Skeletal muscle satellite cell (primary cell): ENCODE measurements around the gene NFKBIB.
"Not testable (repeated sequence)": the region's sequence is repeated elsewhere in the genome, so short reads cannot be mapped to it uniquely, and the experiment has no call there.

Experiments
- H3K27me3 ChIP-seq: 2 replicates; pipeline ENCODE4 v1.7.0; 2013; ENCODE audit warnings: low read length; ENCODE audit not compliant: control insufficient read depth, insufficient read depth
- H3K36me3 ChIP-seq: 2 replicates; pipeline ENCODE4 v1.7.0; 2013; ENCODE audit warnings: mild to moderate bottlenecking, control low read depth, low read length; ENCODE audit not compliant: insufficient read depth
- H3K4me1 ChIP-seq: 2 replicates; pipeline ENCODE4 v1.7.0; 2013; ENCODE audit warnings: low read length; ENCODE audit not compliant: control insufficient read depth, insufficient read depth
- H3K4me2 ChIP-seq: 2 replicates; pipeline ENCODE4 v1.7.0; 2013; ENCODE audit warnings: mild to moderate bottlenecking, low read length
- H3K4me3 ChIP-seq: 2 replicates; pipeline ENCODE4 v1.7.0; 2013; ENCODE audit warnings: low read length
- H3K9ac ChIP-seq: 2 replicates; pipeline ENCODE4 v1.7.0; 2013; ENCODE audit warnings: mild to moderate bottlenecking, low read depth, low read length, moderate library complexity
- H3K9me3 ChIP-seq: replicated peaks from 2 replicates; pipeline ENCODE4 v1.7.0; 2013; ENCODE audit warnings: mild to moderate bottlenecking, control low read depth, low read length

NFKBIB gene

DNA sequence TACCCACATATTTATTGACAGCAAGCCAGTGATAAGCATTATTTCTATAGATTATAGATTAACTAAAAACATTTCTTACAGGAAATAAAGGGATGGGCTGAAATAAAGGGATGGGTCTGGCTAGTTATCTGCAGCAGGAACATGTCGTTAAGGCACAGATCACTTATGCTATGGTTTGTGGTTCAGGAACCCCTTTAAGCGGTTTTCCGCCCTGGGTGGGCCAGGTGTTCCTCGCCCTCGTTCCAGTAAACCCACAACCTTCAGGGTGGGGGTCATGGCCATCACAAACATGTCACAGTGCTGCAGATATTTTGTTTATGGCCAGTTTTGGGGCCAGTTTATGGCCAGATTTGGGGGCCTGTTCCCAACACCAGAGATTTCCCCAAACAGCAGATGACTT, 41.7 kb downstream of the NFKBIB start:
- not testable (repeated sequence) for H3K4me3 ChIP-seq, H3K4me2 ChIP-seq, H3K4me1 ChIP-seq, H3K9ac ChIP-seq, H3K27me3 ChIP-seq, H3K9me3 ChIP-seq
- peaks cover 11% of the 10 kb centered on the region for H3K36me3 ChIP-seq

DNA sequence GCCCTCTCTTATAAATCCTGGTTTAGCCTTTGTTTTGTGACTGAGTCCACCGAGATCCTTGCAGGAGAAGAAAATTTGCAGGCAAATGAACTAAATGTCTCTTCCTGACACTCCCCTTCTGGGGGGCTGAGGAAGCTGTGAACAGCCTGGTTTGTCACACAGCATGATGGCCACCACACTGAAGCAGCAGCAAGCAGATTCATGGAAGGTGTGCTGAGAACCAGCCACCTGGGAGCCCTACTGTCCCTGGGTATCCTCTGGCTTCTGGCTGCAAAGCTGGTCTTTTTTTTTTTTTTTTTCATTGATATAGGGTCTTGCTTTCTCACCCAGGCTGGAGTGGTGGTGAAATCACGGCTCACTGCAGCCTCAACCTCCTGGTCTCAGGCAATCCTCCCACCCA, 42.2 kb downstream of the NFKBIB start:
- H3K9ac ChIP-seq, result no peak overlapping the region
- no peaks in the 10 kb centered on the region for H3K9me3 ChIP-seq
- H3K27me3 ChIP-seq, result no peaks in the 10 kb centered on the region
- no peaks in the 10 kb centered on the region for H3K4me1 ChIP-seq
- no peak overlapping the region for H3K4me2 ChIP-seq
- peaks cover 14% of the 10 kb centered on the region for H3K36me3 ChIP-seq
- H3K4me3 ChIP-seq, result no peak overlapping the region

DNA sequence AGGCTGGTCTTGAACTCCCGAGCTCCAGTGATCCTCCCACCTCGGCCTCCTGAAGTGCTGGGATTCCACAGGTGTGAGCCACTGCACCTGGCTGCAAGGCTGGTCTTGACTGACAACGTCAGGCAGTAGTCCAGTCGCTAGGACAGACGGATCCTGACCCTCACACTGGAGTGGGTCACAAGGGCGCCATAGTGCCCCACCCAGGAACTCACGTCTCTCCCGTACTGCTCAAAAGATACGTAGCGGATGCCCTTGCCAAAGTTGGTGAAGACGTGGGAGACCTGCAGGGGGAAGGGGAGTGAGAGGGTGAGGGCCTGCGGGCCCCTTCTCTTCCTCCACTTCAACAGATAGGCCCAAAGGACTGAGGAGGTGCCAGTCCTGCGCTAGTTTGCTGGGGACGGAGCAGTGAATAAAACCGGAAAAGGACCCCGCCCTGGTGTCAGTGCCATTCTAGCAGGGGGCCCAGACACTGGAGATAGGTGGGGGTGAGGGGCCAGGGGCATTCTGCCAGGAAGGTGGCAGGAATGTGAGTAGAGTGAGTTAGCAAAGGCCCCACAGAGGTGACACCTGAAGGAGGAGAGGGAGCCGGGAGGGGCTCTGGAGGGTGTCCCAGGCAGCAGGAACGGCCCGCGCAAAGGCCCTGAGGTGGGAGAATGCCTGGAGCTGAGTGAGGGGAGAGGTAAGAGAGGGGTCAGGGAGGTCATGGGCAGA, 42.9 kb downstream of the NFKBIB start:
- no peak overlapping the region for H3K9ac ChIP-seq

DNA sequence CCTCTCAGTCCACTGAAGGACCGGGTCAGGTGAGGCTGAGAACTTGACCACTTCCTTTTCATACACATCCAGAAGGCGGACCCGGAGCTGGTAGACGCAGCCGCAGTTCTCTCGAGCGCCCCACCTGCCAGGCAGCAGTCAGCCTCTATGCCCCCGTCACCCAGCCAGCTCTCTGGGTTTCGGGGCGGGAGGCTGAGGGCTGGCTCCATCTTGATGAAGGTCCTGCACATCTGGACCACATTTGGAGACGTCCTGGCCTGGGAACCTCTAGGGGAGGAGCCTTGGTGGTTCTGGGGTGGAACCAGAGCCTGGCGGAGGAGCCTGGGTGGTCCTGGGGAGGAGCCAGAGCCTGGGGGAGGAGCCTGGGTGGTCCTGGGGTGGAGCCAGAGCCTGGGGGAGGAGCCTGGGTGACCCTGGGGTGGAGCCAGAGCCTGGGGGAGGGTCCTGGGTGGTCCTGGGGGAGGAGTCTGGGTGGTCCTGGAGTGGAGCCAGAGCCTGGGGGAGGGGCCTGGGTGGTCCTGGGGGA, 45.3 kb downstream of the NFKBIB start:
- Histone ChIP-seq H3K9ac (no peak overlapping the region), H3K4me3 (no peak overlapping the region), H3K4me2 (no peak overlapping the region), H3K36me3 (peaks cover 15% of the 10 kb centered on the region), H3K27me3 (no peaks in the 10 kb centered on the region), H3K9me3 (no peaks in the 10 kb centered on the region), H3K4me1 (no peaks in the 10 kb centered on the region)

More for the DNA sequence above, 42.9 kb downstream of the NFKBIB start:
- Histone ChIP-seq H3K4me1 (no peaks in the 10 kb centered on the region), H3K9me3 (no peaks in the 10 kb centered on the region), H3K4me3 (no peak overlapping the region), H3K27me3 (no peaks in the 10 kb centered on the region), H3K4me2 (no peak overlapping the region), H3K36me3 (peaks cover 15% of the 10 kb centered on the region)

DNA sequence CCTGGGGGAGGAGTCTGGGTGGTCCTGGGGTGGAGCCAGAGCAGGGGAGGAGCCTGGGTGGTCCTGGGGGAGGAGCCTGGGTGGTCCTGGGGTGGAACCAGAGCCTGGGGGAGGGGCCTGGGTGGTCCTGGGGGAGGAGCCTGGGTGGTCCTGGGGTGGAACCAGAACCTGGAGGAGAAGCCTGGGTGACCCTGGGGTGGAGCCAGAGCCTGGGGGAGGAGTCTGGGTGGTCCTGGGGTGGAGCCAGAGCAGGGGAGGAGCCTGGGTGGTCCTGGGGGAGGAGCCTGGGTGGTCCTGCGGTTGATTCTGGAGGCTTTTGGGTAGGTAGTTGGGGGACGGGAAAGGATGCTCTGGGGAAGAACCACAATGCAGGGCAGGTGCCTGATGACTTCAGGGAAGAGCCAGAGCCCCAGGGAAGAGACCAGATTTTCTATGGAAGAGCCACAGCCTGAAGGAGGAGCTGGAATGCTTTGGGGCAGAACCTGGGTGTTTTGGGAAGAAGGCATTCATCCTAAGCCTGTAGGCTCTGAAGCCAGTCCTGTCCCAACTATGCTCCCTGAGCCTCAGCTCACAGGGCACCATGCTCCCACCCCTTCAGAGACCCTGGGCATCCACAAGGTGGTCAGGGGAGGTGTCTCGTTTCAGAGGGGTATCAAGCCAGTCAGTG, 45.9 kb downstream of the NFKBIB start:
- H3K4me3 ChIP-seq, result no peak overlapping the region
- H3K36me3 ChIP-seq, result peaks cover 15% of the 10 kb centered on the region
- H3K9ac ChIP-seq, result no peak overlapping the region

DNA sequence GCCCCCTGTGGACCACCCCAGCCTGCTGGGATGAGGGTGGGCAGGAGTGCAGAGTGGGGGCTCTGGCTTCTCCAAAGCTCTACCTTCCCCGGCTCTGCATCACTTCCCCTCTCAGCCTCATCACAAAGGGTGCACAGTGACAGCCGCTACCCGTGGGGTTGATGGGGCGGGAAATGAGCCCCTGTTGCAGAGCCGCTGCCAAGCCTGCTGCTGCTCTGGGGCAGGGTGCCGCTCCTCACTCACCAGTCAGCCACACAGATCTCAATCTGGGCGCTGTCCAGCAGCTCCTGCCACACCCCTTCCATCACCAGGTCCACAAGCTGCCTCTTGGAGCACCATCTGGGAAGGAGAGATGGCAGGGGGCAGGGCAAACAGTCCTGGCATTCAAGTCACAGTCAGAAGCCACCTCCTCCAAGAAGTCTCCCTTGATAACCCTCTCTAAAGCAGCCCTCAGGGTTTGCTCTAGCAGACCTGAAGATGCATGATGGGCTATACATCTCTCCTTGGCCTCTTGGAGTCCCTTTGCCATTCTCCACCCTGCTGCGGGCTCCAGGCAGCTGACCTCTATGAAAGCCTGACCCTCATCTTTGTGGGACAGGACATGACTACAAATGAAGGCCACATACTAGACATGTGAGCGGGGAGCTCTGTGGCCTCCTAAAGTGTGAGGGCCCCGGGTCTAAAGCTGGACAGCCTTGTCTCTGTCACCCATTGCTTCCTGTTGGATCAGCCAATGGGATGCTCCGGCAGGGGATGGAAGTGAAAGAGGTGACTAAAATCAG, 46.7 kb downstream of the NFKBIB start:
- Histone ChIP-seq H3K4me2 (no peak overlapping the region), H3K27me3 (no peaks in the 10 kb centered on the region), H3K4me1 (no peaks in the 10 kb centered on the region), H3K36me3 (peaks cover 15% of the 10 kb centered on the region), H3K4me3 (no peak overlapping the region), H3K9me3 (no peaks in the 10 kb centered on the region), H3K9ac (no peak overlapping the region)

More for the DNA sequence above, 45.9 kb downstream of the NFKBIB start:
- Histone ChIP-seq H3K4me2 (no peak overlapping the region), H3K27me3 (no peaks in the 10 kb centered on the region), H3K9me3 (no peaks in the 10 kb centered on the region), H3K4me1 (no peaks in the 10 kb centered on the region)

DNA sequence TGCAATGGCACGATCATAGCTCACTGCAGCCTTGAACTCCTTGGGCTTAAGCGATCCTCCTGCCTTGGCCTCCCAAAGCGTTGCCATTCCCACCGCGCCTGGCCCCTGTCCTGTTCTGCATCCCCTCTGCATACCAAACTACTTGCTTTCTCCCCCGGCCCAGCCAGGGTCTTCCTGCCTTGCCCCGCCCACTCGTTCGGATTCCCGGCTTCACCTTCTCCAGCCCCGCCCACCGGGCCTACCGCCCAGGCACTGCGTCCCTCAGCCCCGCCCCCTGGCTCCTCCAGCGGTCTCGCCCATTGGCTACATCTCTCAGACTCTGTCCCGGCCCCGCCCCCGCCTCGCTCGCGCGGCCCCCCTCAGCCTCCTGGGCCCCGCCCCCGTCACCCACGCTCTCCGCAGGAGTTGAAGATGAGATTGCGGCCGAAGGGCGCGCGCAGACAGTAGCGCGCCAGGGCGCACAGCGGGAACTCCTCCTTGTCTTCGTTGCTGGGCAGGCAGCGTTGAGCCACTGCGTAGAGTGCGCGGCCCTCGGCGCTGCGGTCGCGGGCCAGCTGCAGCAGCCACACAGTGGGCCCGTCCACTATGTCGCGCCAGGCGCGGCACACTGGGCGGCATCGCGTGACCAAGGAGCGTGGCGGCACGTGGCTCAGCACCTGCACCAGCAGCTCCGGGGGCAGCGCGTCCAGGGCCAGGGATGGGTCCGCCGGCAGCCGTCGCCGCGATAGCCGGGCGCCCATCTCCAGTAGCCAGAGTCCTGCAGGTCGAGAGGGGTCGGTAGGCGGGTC, 50.0 kb downstream of the NFKBIB start:
- no peaks in the 10 kb centered on the region for H3K27me3 ChIP-seq
- H3K9ac ChIP-seq, result no peak overlapping the region
- no peak overlapping the region for H3K4me3 ChIP-seq
- no peaks in the 10 kb centered on the region for H3K9me3 ChIP-seq
- H3K4me1 ChIP-seq, result no peaks in the 10 kb centered on the region
- peaks cover 10% of the 10 kb centered on the region for H3K36me3 ChIP-seq
- H3K4me2 ChIP-seq, result peak overlapping the region; percentile 52

DNA sequence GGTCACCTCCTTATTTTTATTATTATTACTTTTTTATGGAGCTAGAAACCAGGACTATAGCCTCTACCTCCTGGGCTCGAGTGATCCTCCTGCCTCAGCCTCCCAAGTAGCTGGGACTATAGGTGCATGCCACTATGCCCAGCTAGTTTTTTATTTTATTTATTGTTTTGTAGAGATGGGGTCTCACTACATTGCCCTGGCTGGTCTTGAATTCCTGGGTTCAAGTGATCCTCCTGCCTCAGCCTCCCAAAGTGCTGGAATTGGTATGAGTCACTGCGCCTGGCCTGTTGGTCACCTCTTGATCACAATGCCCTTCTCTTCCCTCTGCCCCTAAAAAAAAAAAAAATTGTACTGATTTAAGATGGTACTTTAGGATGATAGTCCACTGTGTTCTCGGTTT, 51.4 kb downstream of the NFKBIB start:
- Histone ChIP-seq H3K4me1 (no peaks in the 10 kb centered on the region), H3K9ac (no peak overlapping the region), H3K4me2 (no peak overlapping the region), H3K27me3 (no peaks in the 10 kb centered on the region), H3K9me3 (no peaks in the 10 kb centered on the region), H3K36me3 (peaks cover 4% of the 10 kb centered on the region), H3K4me3 (no peak overlapping the region)

DNA sequence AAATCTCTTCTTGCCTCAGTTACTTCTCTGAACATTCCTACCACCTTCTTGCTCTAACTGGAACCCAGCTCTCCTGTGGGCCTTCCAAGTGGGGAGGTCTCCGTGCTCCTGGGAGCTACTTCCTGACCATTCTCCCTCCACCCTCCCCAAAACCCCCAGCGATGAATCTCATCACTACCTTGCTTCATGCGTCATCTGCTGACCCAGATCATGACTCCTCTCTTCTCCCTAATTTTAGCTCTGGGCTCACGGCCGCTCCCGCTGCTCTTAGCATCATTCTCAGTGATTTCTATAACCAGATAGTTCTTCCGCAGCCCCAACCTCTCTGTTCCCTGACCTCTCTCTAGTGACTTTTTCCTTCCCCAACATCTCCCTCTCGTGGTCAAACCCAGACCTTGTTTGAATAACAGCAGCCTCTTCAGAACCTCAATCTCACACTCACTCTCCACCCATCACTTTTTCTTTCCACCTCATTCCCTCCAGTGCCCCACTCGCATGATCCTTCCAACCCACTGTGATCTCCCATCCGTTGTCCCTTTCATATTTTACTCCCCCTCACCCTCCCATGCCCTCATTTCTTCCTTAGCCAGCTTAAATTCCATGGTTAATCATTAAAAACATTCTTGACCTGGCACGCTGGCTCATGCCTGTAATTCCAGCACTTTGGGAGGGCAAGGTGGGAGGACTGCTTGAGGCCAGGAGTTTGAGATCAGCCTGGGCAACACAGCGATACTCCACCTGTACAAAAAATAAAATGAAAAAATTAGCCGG, 52.8 kb downstream of the NFKBIB start:
- Histone ChIP-seq H3K4me2 (no peak overlapping the region), H3K4me3 (no peak overlapping the region), H3K9me3 (no peaks in the 10 kb centered on the region), H3K9ac (no peak overlapping the region), H3K36me3 (no peaks in the 10 kb centered on the region), H3K4me1 (no peaks in the 10 kb centered on the region), H3K27me3 (no peaks in the 10 kb centered on the region)

DNA sequence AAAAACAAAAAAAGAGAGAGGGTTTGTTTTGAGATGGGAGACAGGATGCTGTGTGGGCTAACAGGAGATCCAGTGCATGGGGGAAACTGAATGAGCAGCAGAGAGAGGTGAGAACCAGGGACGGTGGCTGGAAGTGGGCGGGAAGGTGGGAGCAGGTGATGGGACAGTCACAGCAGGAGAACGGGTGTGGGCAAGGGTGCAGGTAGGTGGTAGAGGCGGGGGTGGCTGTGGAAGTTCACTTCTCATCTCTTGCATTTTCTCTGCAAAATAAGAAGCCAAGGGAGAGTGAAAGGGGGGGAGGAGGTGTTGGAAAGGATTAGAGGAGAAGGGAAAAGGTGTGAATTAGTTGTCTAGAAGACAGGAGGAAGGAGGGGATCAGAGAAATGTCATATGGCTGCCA, 53.9 kb downstream of the NFKBIB start:
- H3K36me3 ChIP-seq, result no peaks in the 10 kb centered on the region
- H3K9me3 ChIP-seq, result no peaks in the 10 kb centered on the region
- H3K4me2 ChIP-seq, result no peak overlapping the region
- no peak overlapping the region for H3K4me3 ChIP-seq
- H3K4me1 ChIP-seq, result no peaks in the 10 kb centered on the region
- H3K27me3 ChIP-seq, result no peaks in the 10 kb centered on the region
- H3K9ac ChIP-seq, result no peak overlapping the region
